H9 (cell line): ENCODE data around the gene ACYP2. TPM values are rescaled to one million over a fixed set of nuclear protein-coding genes. Genes with fewer than 3 reads are reported as not detected.

Experiments
- DNase-seq: peaks from one replicate; pipeline ENCODE4 v3.0.0-alpha.2; 2017
- H2AFZ ChIP-seq: one replicate; pipeline ENCODE4 v1.6.1; 2013; ENCODE audit warnings: mild to moderate bottlenecking, low read length, control low read depth, moderate library complexity
- H2AK5ac ChIP-seq: 2 replicates; pipeline ENCODE4 v1.6.1; 2013; ENCODE audit warnings: low read length, control low read depth, mixed read lengths; ENCODE audit not compliant: insufficient read length
- H2BK120ac ChIP-seq: one replicate; pipeline ENCODE4 v1.6.1; 2013; ENCODE audit warnings: low read depth, mild to moderate bottlenecking, low read length, control low read depth, inconsistent platforms; ENCODE audit not compliant: poor library complexity, severe bottlenecking
- H2BK12ac ChIP-seq: 2 replicates; pipeline ENCODE4 v1.6.1; 2013; ENCODE audit warnings: low read length, control low read depth, mixed read lengths, low read depth; ENCODE audit not compliant: insufficient read length
- H2BK15ac ChIP-seq: 2 replicates; pipeline ENCODE4 v1.6.1; 2013; ENCODE audit warnings: low read depth, low read length, control low read depth
- H2BK20ac ChIP-seq: one replicate; pipeline ENCODE4 v1.6.1; 2013; ENCODE audit warnings: low read depth, mild to moderate bottlenecking, low read length, control low read depth, inconsistent platforms; ENCODE audit not compliant: poor library complexity, severe bottlenecking
- H2BK5ac ChIP-seq: 2 replicates; pipeline ENCODE4 v1.6.1; 2013; ENCODE audit warnings: low read length, control low read depth, mixed read lengths; ENCODE audit not compliant: insufficient read length
- H3K14ac ChIP-seq: 2 replicates; pipeline ENCODE4 v1.6.1; 2013; ENCODE audit warnings: low read length, control low read depth; ENCODE audit not compliant: insufficient read depth
- H3K18ac ChIP-seq: 2 replicates; pipeline ENCODE4 v1.6.1; 2013; ENCODE audit warnings: low read depth, mild to moderate bottlenecking, mixed read lengths, low read length, control low read depth; ENCODE audit not compliant: insufficient read length
- H3K23ac ChIP-seq: 2 replicates; pipeline ENCODE4 v1.6.1; 2013; ENCODE audit warnings: low read length, control low read depth, mixed read lengths, low read depth; ENCODE audit not compliant: insufficient read length
- H3K23me2 ChIP-seq: 2 replicates; pipeline ENCODE4 v1.6.1; 2013; ENCODE audit warnings: low read depth, mild to moderate bottlenecking, mixed read lengths, low read length, control low read depth; ENCODE audit not compliant: insufficient read length, poor library complexity, severe bottlenecking
- H3K27ac ChIP-seq: 2 replicates; pipeline ENCODE4 v1.5.1; 2013; ENCODE audit warnings: low read length, control low read depth, mixed read lengths, low read depth; ENCODE audit not compliant: insufficient read length
- H3K27me3 ChIP-seq: 2 replicates; pipeline ENCODE4 v1.6.1; 2013; ENCODE audit warnings: low read length, control low read depth, inconsistent platforms; ENCODE audit not compliant: insufficient read depth
- H3K4ac ChIP-seq: 2 replicates; pipeline ENCODE4 v1.6.1; 2013; ENCODE audit warnings: low read depth, mild to moderate bottlenecking, control low read depth, inconsistent platforms, low read length, moderate library complexity
- H3K4me1 ChIP-seq: 2 replicates; pipeline ENCODE4 v1.6.1; 2013; ENCODE audit warnings: low read length, control low read depth, inconsistent platforms; ENCODE audit not compliant: insufficient read depth
- H3K4me2 ChIP-seq: 2 replicates; pipeline ENCODE4 v1.6.1; 2013; ENCODE audit warnings: low read length, control low read depth, mixed read lengths; ENCODE audit not compliant: insufficient read length, insufficient read depth
- H3K56ac ChIP-seq: 2 replicates; pipeline ENCODE4 v1.6.1; 2013; ENCODE audit warnings: low read depth, mild to moderate bottlenecking, mixed read lengths, low read length, control low read depth; ENCODE audit not compliant: insufficient read length
- H3K79me1 ChIP-seq: 2 replicates; pipeline ENCODE4 v1.6.1; 2013; ENCODE audit warnings: low read depth, mild to moderate bottlenecking, moderate library complexity, low read length, control low read depth, inconsistent platforms; ENCODE audit not compliant: insufficient read depth, poor library complexity, severe bottlenecking
- H3K79me2 ChIP-seq: 2 replicates; pipeline ENCODE4 v1.6.1; 2013; ENCODE audit warnings: low read length, control low read depth, inconsistent platforms; ENCODE audit not compliant: insufficient read depth
- H3K9ac ChIP-seq: 2 replicates; pipeline ENCODE4 v1.6.1; 2013; ENCODE audit warnings: low read length, control low read depth, mixed read lengths; ENCODE audit not compliant: insufficient read length; ENCODE audit errors: extremely low read depth
- H3K9me3 ChIP-seq: one replicate; pipeline ENCODE4 v1.6.1; 2013; ENCODE audit warnings: low read depth, low read length, inconsistent platforms; ENCODE audit not compliant: control insufficient read depth
- H3T11ph ChIP-seq: one replicate; pipeline ENCODE4 v1.6.1; 2013; ENCODE audit warnings: mild to moderate bottlenecking, low read length, control low read depth, inconsistent platforms
- H4K20me1 ChIP-seq: one replicate; pipeline ENCODE4 v1.6.1; 2013; ENCODE audit not compliant: control insufficient read depth, insufficient read length, insufficient read depth
- H4K5ac ChIP-seq: 2 replicates; pipeline ENCODE4 v1.6.1; 2013; ENCODE audit warnings: low read depth, mild to moderate bottlenecking, mixed read lengths, low read length, control low read depth; ENCODE audit not compliant: insufficient read length
- H4K8ac ChIP-seq: replicated peaks from 2 replicates; pipeline ENCODE4 v1.6.1; 2013; ENCODE audit warnings: low read length, control low read depth, mixed read lengths, low read depth; ENCODE audit not compliant: insufficient read length
- H4K91ac ChIP-seq: 2 replicates; pipeline ENCODE4 v1.6.1; 2013; ENCODE audit warnings: low read depth, mild to moderate bottlenecking, moderate library complexity, mixed read lengths, low read length, control low read depth; ENCODE audit not compliant: insufficient read length
- H3K27ac Mint-ChIP-seq, 3 experiments: 2 replicates in 2 of 3; 3 replicates in 1 of 3; pipeline ENCODE4 v1.8.0; 2020 to 2021; ENCODE audit warnings: mixed read lengths in 3 of 3, mild to moderate bottlenecking in 1 of 3, moderate library complexity in 1 of 3
- H3K27me3 Mint-ChIP-seq: 2 replicates; pipeline ENCODE4 v1.8.0; 2021; ENCODE audit warnings: low read depth, mild to moderate bottlenecking, moderate library complexity, mixed read lengths
- H3K36me3 Mint-ChIP-seq, 3 experiments: 2 replicates in 2 of 3; 3 replicates in 1 of 3; pipeline ENCODE4 v1.8.0; 2020 to 2021; ENCODE audit warnings: low read depth in 3 of 3, mixed read lengths in 3 of 3; ENCODE audit not compliant: insufficient read depth in 1 of 3
- H3K4me1 Mint-ChIP-seq, 2 experiments: 2 replicates each; pipeline ENCODE4 v1.8.0; 2020; ENCODE audit warnings: mixed read lengths in 2 of 2
- H3K4me3 Mint-ChIP-seq, 2 experiments: 2 replicates in 1 of 2; 3 replicates in 1 of 2; pipeline ENCODE4 v1.8.0; 2020 to 2021; ENCODE audit warnings: mild to moderate bottlenecking in 2 of 2, mixed read lengths in 2 of 2, moderate library complexity in 1 of 2
- H3K9me3 Mint-ChIP-seq, 2 experiments: 2 replicates in 1 of 2; 3 replicates in 1 of 2; pipeline ENCODE4 v1.8.0; 2020; ENCODE audit warnings: mild to moderate bottlenecking in 2 of 2, mixed read lengths in 2 of 2, moderate library complexity in 1 of 2
- CTCF ChIP-seq: fragments of 200-600 bp; sonication (generic); conservative IDR thresholded peaks from 3 replicates; pipeline ENCODE4 v1.8.0; 2021; ENCODE audit warnings: antibody characterized with exemption, mild to moderate bottlenecking
- WGBS: extraction: QIAGEN DNeasy Blood & Tissue Kit; methylation state at CpG from one replicate; pipeline ENCODE4 v1.1.7; 2013; ENCODE audit warnings: missing lambda C conversion rate, low lambda C conversion rate, mixed read lengths; ENCODE audit not compliant: insufficient read length; ENCODE audit errors: extremely low coverage; 5-methylcytosine and 5-hydroxymethylcytosine counted together
- total RNA-seq: library from RNA; stranded (reverse); gene quantifications from 2 replicates; pipeline ENCODE4 v1.2.1, GENCODE V29; 2021

The ACYP2 gene
- total RNA-seq, 1 experiment from 2014 or later, result 3.2 TPM

DNA sequence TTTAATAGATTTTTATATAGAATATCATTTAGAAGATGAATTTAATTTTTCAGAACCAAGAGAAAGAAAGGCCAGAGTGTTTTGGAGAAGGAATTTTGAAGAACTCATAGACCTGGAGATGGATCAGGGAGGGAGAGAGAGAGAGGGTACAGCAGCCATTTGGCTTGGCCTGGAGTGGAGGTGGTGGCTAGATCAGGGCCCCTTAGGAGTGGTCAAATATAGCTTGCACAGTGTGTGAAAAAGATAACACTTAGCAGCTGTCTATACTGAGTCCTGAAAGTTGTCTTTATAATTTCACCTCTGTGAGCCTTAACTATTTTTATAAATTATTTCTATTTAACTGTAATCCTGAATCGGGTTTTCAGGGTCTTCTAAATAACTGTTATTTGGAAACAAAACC, 38.8 kb upstream of the ACYP2 start:
- H3K4ac ChIP-seq, result no peak overlapping the region

More for the DNA sequence above, 38.8 kb upstream of the ACYP2 start:
- Histone ChIP-seq H3K79me1 (no peaks in the 10 kb centered on the region), H3K18ac (no peak overlapping the region), H2BK120ac (no peak overlapping the region), H2BK15ac (no peak overlapping the region), H4K20me1 (no peaks in the 10 kb centered on the region), H3K4me1 (no peaks in the 10 kb centered on the region), H2AFZ (no peak overlapping the region), H3K9me3 (no peaks in the 10 kb centered on the region), H4K8ac (no peak overlapping the region), H4K5ac (no peak overlapping the region), H2BK20ac (no peak overlapping the region), H2BK12ac (no peak overlapping the region), H3K27ac (no peak overlapping the region), H3K23me2 (no peaks in the 10 kb centered on the region), H3K9ac (no peak overlapping the region), H3K27me3 (no peaks in the 10 kb centered on the region), H3K14ac (no peak overlapping the region), H2AK5ac (no peak overlapping the region), H2BK5ac (no peak overlapping the region), H4K91ac (no peak overlapping the region), H3K56ac (no peak overlapping the region), H3K23ac (no peak overlapping the region), H3T11ph (no peak overlapping the region), H3K4me2 (no peak overlapping the region), H3K79me2 (no peaks in the 10 kb centered on the region)
- Mint-ChIP-seq H3K27me3 (no peaks in the 10 kb centered on the region), H3K27ac (no peak overlapping the region), H3K4me1 (no peaks in the 10 kb centered on the region), H3K4me3 (no peak overlapping the region), H3K36me3 (no peaks in the 10 kb centered on the region), H3K9me3 (no peaks in the 10 kb centered on the region)
- TF ChIP-seq CTCF, result no peak
- DNase-seq, result no peak
- WGBS, result no CpG with 5 or more reads among the region's 1 CpG
